ENCODE measurements around the gene SLC6A11. TPM values are rescaled to one million over a fixed set of nuclear protein-coding genes. Genes with fewer than 3 reads are reported as not detected.
A peak's percentile ranks its signal among the peaks of the same experiment; 100 is the strongest.

SLC6A11 gene
- total RNA-seq, 3 donors from 2014 or later: 0.13 TPM; not detected in 2

GRCh38 chr3:10961921-10962320 lies 145.9 kb downstream of the SLC6A11 start:
- no peak for TF ChIP-seq CTCF (IDR thresholded peaks at IDR 0.05)
- no peak for DNase-seq
- Histone ChIP-seq H3K36me3 (ENCODE audit: low read depth) (no peaks in the 10 kb centered on the region), H3K4me3 (no peak overlapping the region), H3K9me3 (no peaks in the 10 kb centered on the region), H3K4me1 (ENCODE audit: low read depth) (peaks cover 3% of the 10 kb centered on the region)
- intact Hi-C loops (cut with DNase I, micrococcal nuclease): no loop called here
- ATAC-seq: no peak

GRCh38 chr3:10962481-10963036 lies 146.5 kb downstream of the SLC6A11 start:
- DNase-seq: peak in 1 of 3 donors; percentile 23
- no peak for TF ChIP-seq CTCF (IDR thresholded peaks at IDR 0.05)
- H3K4me3 ChIP-seq: no peak overlapping the region
- peak; percentile 18 for ATAC-seq
- peaks cover 3% of the 10 kb centered on the region for H3K4me1 ChIP-seq (ENCODE audit: low read depth)
- H3K9me3 ChIP-seq: no peaks in the 10 kb centered on the region
- no peaks in the 10 kb centered on the region for H3K36me3 ChIP-seq (ENCODE audit: low read depth)
- intact Hi-C loops (cut with DNase I, micrococcal nuclease): no loop called here

GRCh38 chr3:10964537-10965167 lies 148.6 kb downstream of the SLC6A11 start:
- no peak overlapping the region for H3K4me3 ChIP-seq
- H3K36me3 ChIP-seq (ENCODE audit: low read depth): no peaks in the 10 kb centered on the region
- DNase-seq (peak in 1 of 3 donors; percentile 65), ATAC-seq (peak; percentile 32)
- H3K9me3 ChIP-seq: no peaks in the 10 kb centered on the region
- no peaks in the 10 kb centered on the region for H3K4me1 ChIP-seq (ENCODE audit: low read depth)
- intact Hi-C loops (cut with DNase I, micrococcal nuclease): no loop called here
- TF ChIP-seq CTCF (IDR thresholded peaks at IDR 0.05): no peak

- intact Hi-C loops (cut with DNase I, micrococcal nuclease): no loop called here
- no peaks in the 10 kb centered on the region for H3K4me1 ChIP-seq (ENCODE audit: low read depth)
- TF ChIP-seq CTCF (IDR thresholded peaks at IDR 0.05): no peak
- no peaks in the 10 kb centered on the region for H3K36me3 ChIP-seq (ENCODE audit: low read depth)
- ATAC-seq (no peak), DNase-seq (no peak)
- H3K9me3 ChIP-seq: no peaks in the 10 kb centered on the region
- H3K4me3 ChIP-seq: no peak overlapping the region
Observed at GRCh38 chr3:10968401-10968800, 152.4 kb downstream of the SLC6A11 start.

GRCh38 chr3:10970306-10970960 lies 154.4 kb downstream of the SLC6A11 start:
- H3K4me1 ChIP-seq (ENCODE audit: low read depth): no peaks in the 10 kb centered on the region
- intact Hi-C loops (cut with DNase I, micrococcal nuclease): no loop called here
- no peak for ATAC-seq
- H3K36me3 ChIP-seq (ENCODE audit: low read depth): no peaks in the 10 kb centered on the region
- no peak for TF ChIP-seq CTCF (IDR thresholded peaks at IDR 0.05)
- no peak for DNase-seq
- H3K4me3 ChIP-seq: no peak overlapping the region
- H3K9me3 ChIP-seq: no peaks in the 10 kb centered on the region
